Hypothalamus (tissue), 51 donors: ENCODE measurements around the gene TBC1D5.
"Not testable (repeated sequence)": the region's sequence is repeated elsewhere in the genome, so short reads cannot be mapped to it uniquely, and the experiment has no call there.

Source experiments
- DNase-seq, 51 donors: peaks; one replicate each; lab custom pipeline; 2025; lab: John Stamatoyannopoulos, UW

TBC1D5 gene

DNA sequence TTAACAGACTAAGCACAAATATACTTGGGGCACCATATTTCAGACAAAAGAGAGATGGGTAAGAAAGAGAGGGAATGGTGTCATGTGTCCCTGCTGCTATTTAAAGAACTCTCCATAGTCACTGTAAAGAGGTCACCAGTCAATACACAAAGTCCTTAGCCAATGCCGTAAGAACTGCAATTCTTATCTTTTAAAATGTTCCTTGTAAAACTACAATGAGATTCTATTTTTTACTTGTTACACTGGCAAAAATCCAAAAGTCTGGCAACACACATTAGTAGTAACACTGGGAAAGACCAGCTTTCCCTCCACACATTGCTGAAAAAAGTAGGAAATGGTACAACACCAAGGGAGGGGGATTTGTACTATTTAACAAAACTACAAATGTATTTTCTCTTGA is 189.4 kb downstream of the TBC1D5 start:
- DNase-seq, result no peak

DNA sequence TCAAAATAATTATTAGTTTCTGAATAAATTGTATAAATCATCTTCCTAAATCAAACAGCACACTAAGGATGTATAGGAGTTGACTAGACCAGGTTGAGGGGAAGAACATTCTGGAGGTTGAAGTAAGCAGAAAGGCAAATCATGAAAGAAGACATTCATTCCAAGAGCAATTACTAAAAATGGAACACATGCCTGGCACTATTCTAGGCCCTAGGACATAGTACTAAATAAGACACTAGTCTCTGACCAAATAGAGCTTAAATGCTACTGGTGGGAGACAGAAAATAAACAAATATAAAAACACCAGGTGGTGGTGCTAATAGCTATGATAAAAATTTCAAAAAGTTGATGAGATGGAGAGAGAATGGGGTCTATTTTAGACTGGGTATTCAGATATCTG is 190.1 kb downstream of the TBC1D5 start:
- no peak for DNase-seq

DNA sequence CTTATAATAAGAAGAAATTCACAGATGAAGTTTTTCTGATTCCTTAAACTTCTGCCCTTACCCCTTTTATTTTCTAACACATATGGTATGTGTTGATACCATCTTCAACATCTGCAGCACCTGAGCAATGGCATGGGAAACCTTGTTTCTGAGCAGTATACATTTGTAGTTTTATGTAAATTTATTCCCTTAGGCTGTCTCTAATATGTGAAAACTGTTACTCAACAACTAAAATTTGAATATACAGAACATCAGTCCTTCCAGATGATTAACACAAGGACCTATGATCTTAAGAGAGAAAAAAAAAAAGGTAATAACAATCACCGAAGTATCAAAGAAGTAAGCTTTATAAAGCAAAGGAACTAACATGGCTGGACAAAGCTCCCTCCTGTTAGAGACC is 190.5 kb downstream of the TBC1D5 start:
- no peak for DNase-seq

DNA sequence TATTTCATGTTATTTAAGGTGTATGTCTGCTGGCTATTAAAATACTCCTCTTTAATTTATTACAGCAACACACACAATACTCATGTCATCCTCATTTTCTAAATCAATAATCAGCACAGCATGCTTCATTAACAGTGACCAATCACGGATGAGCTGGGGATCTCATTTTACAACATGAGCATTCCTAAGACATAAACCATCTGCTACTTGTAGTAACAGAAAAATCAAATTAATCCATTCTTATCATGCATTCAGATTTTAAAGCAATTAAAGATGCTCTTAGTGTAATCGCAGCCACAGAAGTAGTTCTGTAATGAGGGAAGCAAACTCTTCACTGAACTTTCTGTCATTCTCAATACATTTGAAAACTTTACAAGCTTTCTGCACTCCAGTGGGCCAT is 191.1 kb downstream of the TBC1D5 start:
- no peak for DNase-seq

DNA sequence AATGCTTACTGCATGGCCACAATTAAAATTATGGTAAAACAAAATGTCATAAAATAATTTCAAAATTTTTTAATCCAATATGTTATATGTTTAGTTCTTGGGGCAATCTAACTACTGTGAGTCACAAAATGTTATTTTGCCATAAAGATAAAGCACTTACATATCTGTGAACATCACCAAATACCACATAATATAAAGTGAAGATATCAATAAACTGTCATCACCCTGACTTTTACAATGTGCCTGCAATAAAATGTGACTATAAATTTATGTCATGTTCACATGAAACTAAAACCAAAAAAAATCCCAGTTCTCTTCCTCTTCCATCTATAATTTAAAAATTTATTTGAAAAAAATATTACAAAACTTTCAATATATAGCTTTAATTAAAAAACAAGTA is 191.8 kb downstream of the TBC1D5 start:
- no peak for DNase-seq

DNA sequence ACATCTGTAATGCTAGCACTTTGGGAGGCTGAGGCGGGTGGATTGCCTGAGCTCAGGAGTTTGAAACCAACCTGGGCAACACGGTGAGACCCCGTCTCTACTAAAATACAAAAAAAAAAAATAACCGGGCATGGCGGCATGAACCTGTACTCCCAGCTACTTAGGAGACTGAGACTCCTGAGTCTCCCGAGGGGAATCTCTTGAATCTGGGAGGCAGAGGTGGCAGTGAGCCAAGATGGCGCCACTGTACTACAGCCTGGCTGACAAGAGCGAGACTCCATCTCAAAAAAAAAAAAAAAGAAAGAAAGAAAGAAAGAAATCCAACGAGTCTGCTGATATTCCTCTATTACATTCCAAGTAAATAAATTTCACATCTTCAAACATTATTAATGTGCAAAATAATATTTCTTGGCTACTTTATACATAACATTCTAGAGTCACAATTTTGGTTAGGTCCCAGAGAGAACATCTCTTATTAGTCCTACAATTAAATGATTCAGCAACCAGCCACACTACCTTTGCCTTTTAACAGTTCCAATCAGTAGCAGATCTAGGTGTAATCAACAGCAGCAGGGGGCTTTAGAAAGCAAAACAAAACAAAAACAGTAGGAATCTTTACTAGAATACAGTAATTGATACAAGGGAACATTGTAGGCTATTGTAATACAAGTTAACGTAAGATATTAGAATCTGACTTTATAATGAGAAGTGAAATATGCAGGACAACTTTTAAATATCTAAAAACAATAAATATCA is 195.8 kb downstream of the TBC1D5 start:
- DNase-seq, result no peak

DNA sequence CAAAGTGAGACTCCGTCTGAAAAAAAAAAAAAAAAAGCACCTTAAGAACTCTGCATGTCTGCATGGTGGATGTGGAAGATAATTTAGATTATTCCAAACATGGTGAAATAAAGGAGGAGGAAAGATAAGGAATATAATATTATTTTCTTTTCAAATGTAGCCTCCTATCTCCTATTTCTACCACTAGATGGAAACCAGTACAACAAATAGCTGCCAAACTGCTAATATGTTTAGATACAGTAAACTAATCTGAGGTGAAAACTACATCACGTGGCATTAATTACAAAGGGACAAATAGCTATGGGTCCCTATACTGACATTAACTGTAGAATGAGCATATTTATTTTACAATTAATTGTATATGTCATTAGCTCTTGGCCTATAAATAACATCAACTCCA is 197.8 kb downstream of the TBC1D5 start:
- no peak for DNase-seq

DNA sequence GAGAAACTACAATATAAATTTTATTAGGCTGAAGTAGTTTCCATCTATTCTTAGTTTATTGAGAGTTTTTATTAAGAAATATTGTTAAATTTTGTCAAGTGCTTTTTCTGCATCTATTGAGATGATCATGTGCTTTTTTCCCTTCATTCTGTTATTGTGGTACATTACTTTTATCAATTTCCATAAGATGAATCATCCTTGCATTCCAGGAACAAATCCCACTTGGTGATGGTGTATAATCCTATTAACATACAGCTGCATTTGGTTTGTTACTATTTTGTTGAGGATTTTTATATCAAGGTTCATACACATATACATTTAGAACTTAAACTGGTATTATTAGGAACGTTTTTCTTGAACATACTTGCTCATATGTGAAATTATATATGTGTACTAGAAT is 199.8 kb downstream of the TBC1D5 start:
- DNase-seq, result no peak

DNA sequence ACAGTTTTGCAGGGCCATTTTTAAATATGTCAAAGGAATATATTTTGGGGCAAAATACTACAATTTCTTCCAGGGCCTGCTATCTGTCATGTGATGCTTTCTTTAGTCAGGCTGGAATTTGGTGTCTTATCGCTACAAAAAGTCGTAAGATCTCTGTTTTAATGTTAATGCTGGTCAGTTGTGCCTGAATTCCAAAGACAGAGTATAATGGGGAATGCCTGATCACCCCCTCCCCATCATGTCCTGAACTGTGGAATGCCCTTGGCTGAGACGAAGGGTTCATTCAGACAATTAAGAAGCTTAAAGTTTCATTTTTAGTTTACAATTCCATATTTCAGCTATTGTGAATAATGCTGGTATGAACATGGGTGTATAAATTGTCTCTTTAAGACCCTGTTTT is 203.0 kb downstream of the TBC1D5 start:
- DNase-seq, result no peak

DNA sequence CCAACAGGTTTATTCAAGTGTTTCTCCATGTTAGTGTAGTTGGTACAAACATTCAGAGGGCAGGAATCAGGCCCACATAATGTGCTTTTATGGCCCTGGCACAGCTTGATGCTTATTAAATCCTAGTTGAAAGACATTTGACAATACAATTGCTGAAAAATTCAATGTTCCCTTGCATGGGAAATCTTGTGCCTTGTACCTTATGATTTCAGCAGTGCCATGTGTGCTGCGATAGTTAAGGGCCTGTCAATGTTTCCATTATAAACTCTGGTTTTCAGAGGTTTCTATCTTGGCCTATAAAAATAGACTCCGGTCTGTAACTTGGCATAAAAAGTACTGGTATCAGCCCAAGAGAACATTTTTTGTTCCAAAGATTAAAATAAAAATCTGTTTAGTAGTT is 207.2 kb downstream of the TBC1D5 start:
- no peak for DNase-seq

DNA sequence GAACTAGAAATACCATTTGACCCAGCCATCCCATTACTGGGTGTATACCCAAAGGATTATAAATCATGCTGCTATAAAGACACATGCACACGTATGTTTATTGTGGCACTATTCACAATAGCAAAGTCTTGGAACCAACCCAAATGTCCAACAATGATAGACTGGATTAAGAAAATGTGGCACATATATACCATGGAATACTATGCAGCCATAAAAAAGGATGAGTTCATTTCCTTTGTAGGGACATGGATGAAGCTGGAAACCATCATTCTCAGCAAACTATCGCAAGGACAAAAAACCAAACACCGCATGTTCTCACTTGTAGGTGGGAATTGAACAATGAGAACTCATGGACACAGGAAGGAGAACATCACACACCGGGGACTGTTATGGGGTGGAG is 210.0 kb downstream of the TBC1D5 start:
- DNase-seq, result not testable (repeated sequence)

DNA sequence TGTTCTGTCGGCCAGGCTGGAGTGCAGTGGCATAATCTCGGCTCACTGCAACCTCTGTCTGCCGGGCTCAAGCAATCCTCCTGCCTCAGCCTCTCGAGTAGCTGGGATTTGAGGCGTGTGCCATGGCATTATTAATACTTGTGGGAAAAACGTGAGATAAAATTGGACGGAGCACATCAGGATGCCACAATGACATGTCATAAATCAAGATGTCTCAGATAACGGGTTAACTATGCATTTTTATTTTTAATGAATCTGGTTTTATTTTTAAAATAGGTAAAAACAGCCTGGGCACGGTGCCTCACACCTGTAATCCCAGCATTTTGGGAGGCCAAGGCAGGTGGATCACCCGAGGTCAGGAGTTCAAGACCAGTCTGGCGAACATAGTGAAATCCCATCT is 212.8 kb downstream of the TBC1D5 start:
- no peak for DNase-seq

DNA sequence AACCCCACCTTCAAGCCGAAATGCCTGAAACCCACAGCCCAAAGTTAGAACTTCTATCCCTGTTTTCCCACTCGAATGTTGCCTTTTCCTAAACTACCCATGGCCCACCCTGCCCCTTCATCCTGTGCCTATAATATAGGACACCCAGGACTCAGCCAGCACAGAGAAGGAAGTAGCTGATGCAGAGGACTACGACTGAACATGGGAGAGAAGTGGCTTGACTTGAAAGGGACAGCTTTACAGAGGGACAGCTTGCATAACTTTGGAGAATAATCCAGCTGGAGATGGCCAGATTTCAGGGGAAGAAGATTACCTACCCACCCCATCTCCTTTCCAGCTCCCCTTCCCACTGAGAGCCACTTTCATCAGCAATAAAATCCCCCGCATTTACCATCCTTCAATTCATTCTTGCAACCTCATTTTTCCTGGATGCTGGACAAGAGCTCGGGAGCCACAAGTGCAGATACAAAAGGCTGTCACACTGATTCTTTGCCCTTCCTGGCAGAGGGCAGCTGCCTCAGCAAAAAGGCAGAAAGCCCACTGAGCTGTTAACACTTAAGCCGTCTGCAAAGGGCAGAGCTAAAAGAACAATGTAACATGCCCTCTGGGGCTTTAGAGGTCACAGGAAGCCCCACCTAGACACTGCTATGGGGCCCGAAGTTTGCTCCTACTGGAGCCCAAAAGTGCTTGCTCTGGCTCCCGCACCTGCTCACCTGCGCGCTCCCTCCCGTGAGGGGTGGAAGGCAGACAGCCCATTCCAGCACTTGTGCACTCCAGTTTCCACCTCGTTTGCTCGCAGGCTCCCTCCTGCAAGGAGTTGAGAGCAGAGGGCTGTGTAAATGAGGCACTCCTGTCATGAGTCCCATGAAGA is 224.0 kb downstream of the TBC1D5 start:
- peak in 7 of 51 donors; percentile 2 to 15 (median 12) for DNase-seq

DNA sequence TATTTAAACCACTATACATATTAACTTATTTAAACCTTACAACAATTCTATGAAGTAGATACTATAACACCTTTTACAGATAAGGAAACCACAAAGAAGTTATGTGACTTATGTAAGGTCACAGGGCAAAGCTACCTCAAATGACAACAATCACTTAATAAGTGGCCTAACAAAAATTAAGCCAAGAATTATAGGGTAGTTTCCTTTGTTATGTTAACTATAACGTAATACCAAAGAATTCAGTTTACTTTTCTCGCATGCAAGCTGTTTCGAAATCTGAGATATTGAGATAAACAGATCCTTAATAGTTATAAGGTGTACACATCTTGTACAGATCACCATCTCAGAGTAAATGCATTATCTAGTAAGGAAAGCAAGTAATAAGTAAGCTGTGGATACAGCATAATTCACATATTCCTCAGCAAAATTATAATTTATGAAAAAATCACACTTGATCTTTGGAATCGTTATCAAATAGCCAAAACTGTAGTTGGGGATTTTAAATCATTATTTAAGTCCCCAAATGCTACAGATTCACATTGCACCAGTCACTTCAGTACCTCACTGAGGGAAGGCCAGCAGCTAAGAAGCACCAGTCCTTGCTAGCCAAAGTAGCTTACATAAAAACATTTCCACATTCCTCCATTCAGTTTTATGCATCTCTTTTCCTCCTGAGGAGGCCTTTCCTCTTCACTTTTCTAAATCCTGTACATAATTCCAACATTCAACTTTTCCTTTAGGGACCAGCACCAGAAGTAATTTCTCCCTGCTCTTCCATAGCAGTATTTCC is 226.8 kb downstream of the TBC1D5 start:
- DNase-seq, result no peak

DNA sequence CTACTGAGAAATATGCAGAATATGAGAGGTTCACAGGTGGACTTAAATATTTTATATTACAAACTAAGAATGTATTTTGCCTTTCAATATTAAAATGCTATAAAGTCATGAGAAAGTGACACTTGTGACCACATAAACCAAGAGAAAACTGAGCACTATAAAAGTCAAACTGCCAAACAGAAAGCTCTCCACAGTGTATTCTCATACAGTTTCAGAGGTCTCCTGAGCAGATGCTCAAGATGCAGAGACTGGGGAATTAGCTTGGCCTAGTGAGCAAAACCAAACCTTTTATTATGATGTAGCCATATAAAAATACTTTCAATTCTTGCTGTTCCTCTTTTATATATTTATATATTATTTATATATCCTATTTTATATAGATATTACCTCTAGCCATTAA is 227.8 kb downstream of the TBC1D5 start:
- DNase-seq, result no peak

DNA sequence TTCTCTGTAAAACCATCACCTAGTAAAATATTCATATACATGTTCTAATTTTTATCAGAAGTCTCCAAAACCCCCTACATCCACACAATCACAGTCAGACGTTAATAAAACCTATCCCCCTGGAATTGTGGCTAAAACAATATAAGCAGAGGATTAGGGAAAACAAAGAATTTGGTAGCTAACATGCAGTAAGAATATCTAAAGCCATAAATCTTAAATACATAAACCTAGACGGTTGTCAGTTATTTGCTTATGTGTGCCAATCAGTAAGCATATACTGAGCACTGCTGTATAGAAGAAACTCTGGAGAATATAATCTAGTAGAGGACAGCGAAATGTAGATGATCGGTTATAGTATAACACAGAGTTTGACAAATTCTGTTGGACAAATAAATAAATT is 232.2 kb downstream of the TBC1D5 start:
- DNase-seq, result no peak

DNA sequence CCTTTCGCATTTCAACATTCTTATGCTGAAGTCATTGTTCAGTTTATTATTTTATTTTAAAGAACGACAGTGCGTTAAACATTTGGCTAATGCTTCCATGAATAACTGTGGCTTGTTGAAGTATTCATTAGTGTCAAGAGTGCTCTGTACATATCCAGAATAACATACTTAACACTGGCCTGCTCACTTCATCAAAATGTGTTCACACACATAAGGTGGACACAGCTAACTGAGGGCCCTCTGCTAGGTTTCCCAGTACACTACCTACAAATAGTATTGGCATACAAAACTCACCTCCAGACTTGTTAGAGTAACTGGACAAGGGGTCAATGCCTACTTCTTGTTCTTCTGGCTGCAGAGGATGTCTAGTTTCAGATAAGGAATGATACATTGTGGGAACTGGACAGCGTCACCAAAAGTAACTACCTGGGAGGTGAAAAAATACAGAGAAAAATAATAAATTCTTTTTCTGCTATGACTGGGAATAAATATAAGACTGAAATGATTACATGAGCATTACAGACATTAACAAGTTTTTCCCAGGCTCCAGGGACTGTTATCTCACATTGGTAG is 234.2 kb downstream of the TBC1D5 start:
- no peak for DNase-seq

DNA sequence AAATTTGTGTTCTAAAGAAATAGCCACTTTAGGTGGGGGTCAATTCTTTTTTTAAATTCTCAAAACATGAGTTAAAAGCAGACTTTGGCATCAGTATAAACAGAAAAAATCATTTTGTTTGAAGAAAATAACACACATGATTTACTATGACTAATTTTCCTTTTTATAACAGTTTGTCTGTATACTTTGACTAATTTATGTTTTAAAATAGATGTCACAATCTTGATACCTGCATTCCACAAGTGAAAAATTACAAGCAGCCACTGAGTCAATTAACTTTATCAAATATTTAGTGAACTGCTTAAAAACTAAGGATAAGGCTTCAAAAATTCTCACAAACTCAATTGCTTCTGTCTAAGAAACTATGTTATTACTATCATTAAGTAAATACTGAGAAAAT is 235.0 kb downstream of the TBC1D5 start:
- DNase-seq, result no peak

DNA sequence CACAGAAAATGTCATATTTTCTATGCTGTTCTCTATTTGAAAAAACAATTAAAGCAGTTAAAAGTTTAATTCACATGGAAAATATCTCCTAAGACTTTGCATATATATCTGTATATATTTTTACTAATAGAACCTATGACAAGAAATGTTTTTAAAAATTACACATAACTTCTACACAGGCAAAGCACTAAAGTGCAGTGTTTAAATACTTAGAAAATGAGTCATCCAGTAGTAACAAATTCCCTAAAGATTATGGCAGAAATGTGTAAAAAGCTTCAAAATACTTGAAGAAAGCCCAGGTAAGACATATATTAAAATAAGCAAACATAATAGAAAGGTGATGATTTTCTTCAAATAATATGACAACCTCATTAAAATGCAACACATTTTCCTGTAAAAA is 236.6 kb downstream of the TBC1D5 start:
- no peak for DNase-seq

DNA sequence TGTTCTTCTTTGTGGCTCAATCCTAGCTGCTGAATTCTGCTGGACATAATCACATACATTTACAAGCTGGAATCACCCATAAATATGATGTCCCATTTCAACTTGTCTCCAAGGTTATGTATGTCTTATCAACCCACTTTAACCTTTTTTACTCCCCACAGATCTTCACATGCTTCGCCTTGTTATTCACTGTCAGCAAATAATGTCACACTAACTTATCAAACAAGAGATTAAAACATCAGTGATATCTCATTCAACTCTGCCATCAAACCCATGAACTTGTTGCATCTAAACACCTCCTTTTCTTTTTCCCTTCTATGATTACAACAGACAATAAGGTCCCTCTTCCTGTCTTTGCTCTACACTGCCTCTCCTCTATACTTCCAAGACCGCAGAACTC is 240.7 kb downstream of the TBC1D5 start:
- no peak for DNase-seq

DNA sequence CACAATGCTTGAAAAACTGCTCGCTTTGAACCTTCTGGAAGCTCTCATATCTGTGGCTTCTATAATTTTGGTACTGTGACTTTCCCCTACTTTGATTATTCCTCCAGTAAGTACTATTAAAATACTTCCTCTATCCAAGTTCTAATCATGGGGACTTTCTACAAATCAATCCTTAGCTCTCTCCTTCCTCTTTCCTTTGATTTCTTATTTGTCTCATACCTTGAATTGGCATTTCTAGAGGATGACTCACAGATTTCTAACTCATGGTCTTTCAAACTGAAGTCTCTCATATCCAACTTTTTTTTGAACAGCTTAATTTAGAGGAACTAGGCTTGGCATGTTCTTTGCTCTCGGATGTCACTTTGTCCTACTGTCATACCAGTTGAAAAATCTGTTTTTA is 241.8 kb downstream of the TBC1D5 start:
- DNase-seq, result no peak
